Prostate gland (tissue), 2 donors: ENCODE measurements around the gene GNAZ.

Source experiments
- POLR2A ChIP-seq: fragments of 450-650 bp; IDR thresholded peaks from one replicate; pipeline ENCODE4 v1.6.1; 2016; ENCODE audit warnings: antibody characterized with exemption, mild to moderate bottlenecking
- POLR2AphosphoS5 ChIP-seq: sonication (generic); formaldehyde crosslinking; IDR thresholded peaks from one replicate; pipeline ENCODE4 v1.6.1; 2017; ENCODE audit warnings: antibody characterized with exemption
- TF ChIP-seq, protein P1 (sequence below), 4 experiments: fragments of 200-600 bp in 2 of 4; fragments of 450-650 bp in 2 of 4; sonication (generic) in 2 of 4; IDR thresholded peaks; 1 replicate in 3 of 4; 2 replicates in 1 of 4; pipeline ENCODE4 v1.5.1; 2016 to 2019; ENCODE audit warnings: antibody characterized with exemption in 4 of 4, mild to moderate bottlenecking in 2 of 4, moderate library complexity in 2 of 4

DNA sequence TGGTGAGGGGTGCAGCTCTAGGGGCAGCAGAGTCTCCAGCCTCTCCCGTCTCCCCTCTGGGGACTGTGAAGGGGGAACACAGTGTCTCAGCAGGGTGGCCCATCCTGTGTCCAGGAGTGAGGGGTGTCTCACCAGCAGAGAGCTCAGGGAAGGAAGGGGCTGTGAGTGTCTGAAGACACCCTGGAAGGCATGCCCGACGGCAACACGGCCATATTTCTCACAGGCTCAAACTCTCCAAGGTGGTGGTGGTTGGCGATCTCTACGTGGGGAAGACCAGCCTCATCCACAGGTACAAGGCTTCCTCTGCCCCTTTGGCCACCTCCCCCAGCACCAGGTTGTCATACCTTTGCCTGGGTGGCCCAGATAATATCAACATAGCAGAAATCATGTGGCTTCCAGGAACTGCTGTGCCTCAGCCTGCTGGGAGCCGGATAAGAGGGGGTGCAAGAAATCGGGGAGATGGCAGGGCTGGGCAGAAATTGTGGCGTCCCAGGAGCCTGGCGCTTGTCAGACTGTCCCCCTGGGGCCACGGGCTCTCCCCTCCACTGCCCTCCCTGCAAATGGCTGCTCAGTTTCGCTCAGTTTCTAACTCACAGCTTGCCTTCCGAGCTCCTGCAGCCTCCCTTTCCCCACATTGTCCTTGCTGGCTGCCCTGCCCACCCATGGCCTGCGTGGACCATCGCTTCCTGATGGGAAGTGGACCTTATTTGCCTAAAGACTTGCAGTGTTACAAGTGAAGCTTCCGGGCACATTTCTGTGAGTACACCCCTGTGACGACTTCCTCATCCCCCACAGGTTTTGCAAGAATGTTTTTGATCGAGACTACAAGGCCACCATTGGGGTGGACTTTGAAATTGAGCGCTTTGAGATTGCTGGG, 82.2 kb downstream of the GNAZ start:
- TF ChIP-seq, protein P1, sequence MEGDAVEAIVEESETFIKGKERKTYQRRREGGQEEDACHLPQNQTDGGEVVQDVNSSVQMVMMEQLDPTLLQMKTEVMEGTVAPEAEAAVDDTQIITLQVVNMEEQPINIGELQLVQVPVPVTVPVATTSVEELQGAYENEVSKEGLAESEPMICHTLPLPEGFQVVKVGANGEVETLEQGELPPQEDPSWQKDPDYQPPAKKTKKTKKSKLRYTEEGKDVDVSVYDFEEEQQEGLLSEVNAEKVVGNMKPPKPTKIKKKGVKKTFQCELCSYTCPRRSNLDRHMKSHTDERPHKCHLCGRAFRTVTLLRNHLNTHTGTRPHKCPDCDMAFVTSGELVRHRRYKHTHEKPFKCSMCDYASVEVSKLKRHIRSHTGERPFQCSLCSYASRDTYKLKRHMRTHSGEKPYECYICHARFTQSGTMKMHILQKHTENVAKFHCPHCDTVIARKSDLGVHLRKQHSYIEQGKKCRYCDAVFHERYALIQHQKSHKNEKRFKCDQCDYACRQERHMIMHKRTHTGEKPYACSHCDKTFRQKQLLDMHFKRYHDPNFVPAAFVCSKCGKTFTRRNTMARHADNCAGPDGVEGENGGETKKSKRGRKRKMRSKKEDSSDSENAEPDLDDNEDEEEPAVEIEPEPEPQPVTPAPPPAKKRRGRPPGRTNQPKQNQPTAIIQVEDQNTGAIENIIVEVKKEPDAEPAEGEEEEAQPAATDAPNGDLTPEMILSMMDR (IDR thresholded peaks at IDR 0.05) = no peak
- TF ChIP-seq POLR2A (no peak), POLR2AphosphoS5 (no peak)
